GM12878 (cell line): ENCODE measurements around the gene SRGAP2C.
"Not testable (repeated sequence)": the region's sequence is repeated elsewhere in the genome, so short reads cannot be mapped to it uniquely, and the experiment has no call there.

Experiments
- CBX3 ChIP-seq: fragments of 200-600 bp; sonication (generic); IDR thresholded peaks from 2 replicates; pipeline ENCODE4 v1.6.1; 2016; ENCODE audit warnings: low read depth, borderline replicate concordance
- CTCF ChIP-seq, 3 experiments: IDR thresholded peaks in 2 of 3; conservative IDR thresholded peaks in 1 of 3; 2 replicates each; pipeline ENCODE4 v1.5.1; 2011; ENCODE audit warnings: low read depth in 3 of 3, low read length in 3 of 3, mild to moderate bottlenecking in 3 of 3, control low read depth in 2 of 3, moderate library complexity in 2 of 3, inconsistent platforms in 1 of 3, mixed read lengths in 1 of 3; ENCODE audit not compliant: control insufficient read depth in 2 of 3, insufficient read depth in 1 of 3; ENCODE audit errors: extremely low read depth in 1 of 3
- HCFC1 ChIP-seq: fragments of 150-350 bp; IDR thresholded peaks from 2 replicates; pipeline ENCODE4 v1.6.1; 2014; ENCODE audit warnings: low read length
- MXI1 ChIP-seq: fragments of 150-350 bp; IDR thresholded peaks from 2 replicates; pipeline ENCODE4 v1.6.1; 2011; ENCODE audit warnings: low read depth, mild to moderate bottlenecking, inconsistent platforms, low read length, improper control_type of control experiment
- RFX5 ChIP-seq: IDR thresholded peaks from 2 replicates; pipeline ENCODE4 v1.6.1; 2011; ENCODE audit warnings: low read depth, low read length, improper control_type of control experiment
- SIX5 ChIP-seq: IDR thresholded peaks from 2 replicates; pipeline ENCODE4 v1.6.1; 2011; ENCODE audit warnings: mild to moderate bottlenecking, low read depth, low read length, moderate library complexity; ENCODE audit not compliant: severe bottlenecking
- ZNF384 ChIP-seq: IDR thresholded peaks from 2 replicates; pipeline ENCODE4 v1.6.1; 2012; ENCODE audit warnings: low read depth, mild to moderate bottlenecking, low read length, improper control_type of control experiment, borderline replicate concordance
- TF ChIP-seq, protein P1 (sequence below): fragments of 450-650 bp; conservative IDR thresholded peaks from 2 replicates; pipeline ENCODE4 v1.6.1; 2017; ENCODE audit warnings: mild to moderate bottlenecking, moderate library complexity
- TF ChIP-seq, protein P2 (sequence below): IDR thresholded peaks from 2 replicates; pipeline ENCODE4 v1.6.1; 2012; ENCODE audit warnings: low read depth, low read length, improper control_type of control experiment

- not testable (repeated sequence) for TF ChIP-seq CBX3; CTCF (IDR thresholded peaks at IDR 0.05 in 2 of 3, conservative IDR thresholded peaks at IDR 0.05 in 1 of 3; ENCODE audit: control insufficient read depth in 2 of 3, extremely low read depth in 1 of 3, insufficient read depth in 1 of 3, low read depth in 3 of 3, low read length in 3 of 3); SIX5; HCFC1; MXI1; ZNF384; RFX5
- TF ChIP-seq, protein P1, sequence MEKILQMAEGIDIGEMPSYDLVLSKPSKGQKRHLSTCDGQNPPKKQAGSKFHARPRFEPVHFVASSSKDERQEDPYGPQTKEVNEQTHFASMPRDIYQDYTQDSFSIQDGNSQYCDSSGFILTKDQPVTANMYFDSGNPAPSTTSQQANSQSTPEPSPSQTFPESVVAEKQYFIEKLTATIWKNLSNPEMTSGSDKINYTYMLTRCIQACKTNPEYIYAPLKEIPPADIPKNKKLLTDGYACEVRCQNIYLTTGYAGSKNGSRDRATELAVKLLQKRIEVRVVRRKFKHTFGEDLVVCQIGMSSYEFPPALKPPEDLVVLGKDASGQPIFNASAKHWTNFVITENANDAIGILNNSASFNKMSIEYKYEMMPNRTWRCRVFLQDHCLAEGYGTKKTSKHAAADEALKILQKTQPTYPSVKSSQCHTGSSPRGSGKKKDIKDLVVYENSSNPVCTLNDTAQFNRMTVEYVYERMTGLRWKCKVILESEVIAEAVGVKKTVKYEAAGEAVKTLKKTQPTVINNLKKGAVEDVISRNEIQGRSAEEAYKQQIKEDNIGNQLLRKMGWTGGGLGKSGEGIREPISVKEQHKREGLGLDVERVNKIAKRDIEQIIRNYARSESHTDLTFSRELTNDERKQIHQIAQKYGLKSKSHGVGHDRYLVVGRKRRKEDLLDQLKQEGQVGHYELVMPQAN = not testable (repeated sequence)
- TF ChIP-seq, protein P2, sequence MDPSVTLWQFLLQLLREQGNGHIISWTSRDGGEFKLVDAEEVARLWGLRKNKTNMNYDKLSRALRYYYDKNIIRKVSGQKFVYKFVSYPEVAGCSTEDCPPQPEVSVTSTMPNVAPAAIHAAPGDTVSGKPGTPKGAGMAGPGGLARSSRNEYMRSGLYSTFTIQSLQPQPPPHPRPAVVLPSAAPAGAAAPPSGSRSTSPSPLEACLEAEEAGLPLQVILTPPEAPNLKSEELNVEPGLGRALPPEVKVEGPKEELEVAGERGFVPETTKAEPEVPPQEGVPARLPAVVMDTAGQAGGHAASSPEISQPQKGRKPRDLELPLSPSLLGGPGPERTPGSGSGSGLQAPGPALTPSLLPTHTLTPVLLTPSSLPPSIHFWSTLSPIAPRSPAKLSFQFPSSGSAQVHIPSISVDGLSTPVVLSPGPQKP = not testable (repeated sequence)
Observed at GRCh38 chr1:121246399-121246798, 61.6 kb downstream of the SRGAP2C start.
